H9 (cell line): ENCODE data around the gene TAOK3. TPM values are rescaled to one million over a fixed set of nuclear protein-coding genes. Genes with fewer than 3 reads are reported as not detected.

Experiments
- DNase-seq: peaks from one replicate; pipeline ENCODE4 v3.0.0-alpha.2; 2017
- H2AFZ ChIP-seq: one replicate; pipeline ENCODE4 v1.6.1; 2013; ENCODE audit warnings: mild to moderate bottlenecking, low read length, control low read depth, moderate library complexity
- H2AK5ac ChIP-seq: 2 replicates; pipeline ENCODE4 v1.6.1; 2013; ENCODE audit warnings: low read length, control low read depth, mixed read lengths; ENCODE audit not compliant: insufficient read length
- H2BK120ac ChIP-seq: one replicate; pipeline ENCODE4 v1.6.1; 2013; ENCODE audit warnings: low read depth, mild to moderate bottlenecking, low read length, control low read depth, inconsistent platforms; ENCODE audit not compliant: poor library complexity, severe bottlenecking
- H2BK12ac ChIP-seq: 2 replicates; pipeline ENCODE4 v1.6.1; 2013; ENCODE audit warnings: low read length, control low read depth, mixed read lengths, low read depth; ENCODE audit not compliant: insufficient read length
- H2BK15ac ChIP-seq: 2 replicates; pipeline ENCODE4 v1.6.1; 2013; ENCODE audit warnings: low read depth, low read length, control low read depth
- H2BK20ac ChIP-seq: one replicate; pipeline ENCODE4 v1.6.1; 2013; ENCODE audit warnings: low read depth, mild to moderate bottlenecking, low read length, control low read depth, inconsistent platforms; ENCODE audit not compliant: poor library complexity, severe bottlenecking
- H2BK5ac ChIP-seq: 2 replicates; pipeline ENCODE4 v1.6.1; 2013; ENCODE audit warnings: low read length, control low read depth, mixed read lengths; ENCODE audit not compliant: insufficient read length
- H3K14ac ChIP-seq: 2 replicates; pipeline ENCODE4 v1.6.1; 2013; ENCODE audit warnings: low read length, control low read depth; ENCODE audit not compliant: insufficient read depth
- H3K18ac ChIP-seq: 2 replicates; pipeline ENCODE4 v1.6.1; 2013; ENCODE audit warnings: low read depth, mild to moderate bottlenecking, mixed read lengths, low read length, control low read depth; ENCODE audit not compliant: insufficient read length
- H3K23ac ChIP-seq: 2 replicates; pipeline ENCODE4 v1.6.1; 2013; ENCODE audit warnings: low read length, control low read depth, mixed read lengths, low read depth; ENCODE audit not compliant: insufficient read length
- H3K23me2 ChIP-seq: 2 replicates; pipeline ENCODE4 v1.6.1; 2013; ENCODE audit warnings: low read depth, mild to moderate bottlenecking, mixed read lengths, low read length, control low read depth; ENCODE audit not compliant: insufficient read length, poor library complexity, severe bottlenecking
- H3K27ac ChIP-seq: 2 replicates; pipeline ENCODE4 v1.5.1; 2013; ENCODE audit warnings: low read length, control low read depth, mixed read lengths, low read depth; ENCODE audit not compliant: insufficient read length
- H3K27me3 ChIP-seq: 2 replicates; pipeline ENCODE4 v1.6.1; 2013; ENCODE audit warnings: low read length, control low read depth, inconsistent platforms; ENCODE audit not compliant: insufficient read depth
- H3K4ac ChIP-seq: 2 replicates; pipeline ENCODE4 v1.6.1; 2013; ENCODE audit warnings: low read depth, mild to moderate bottlenecking, control low read depth, inconsistent platforms, low read length, moderate library complexity
- H3K4me1 ChIP-seq: 2 replicates; pipeline ENCODE4 v1.6.1; 2013; ENCODE audit warnings: low read length, control low read depth, inconsistent platforms; ENCODE audit not compliant: insufficient read depth
- H3K4me2 ChIP-seq: 2 replicates; pipeline ENCODE4 v1.6.1; 2013; ENCODE audit warnings: low read length, control low read depth, mixed read lengths; ENCODE audit not compliant: insufficient read length, insufficient read depth
- H3K56ac ChIP-seq: 2 replicates; pipeline ENCODE4 v1.6.1; 2013; ENCODE audit warnings: low read depth, mild to moderate bottlenecking, mixed read lengths, low read length, control low read depth; ENCODE audit not compliant: insufficient read length
- H3K79me1 ChIP-seq: 2 replicates; pipeline ENCODE4 v1.6.1; 2013; ENCODE audit warnings: low read depth, mild to moderate bottlenecking, moderate library complexity, low read length, control low read depth, inconsistent platforms; ENCODE audit not compliant: insufficient read depth, poor library complexity, severe bottlenecking
- H3K79me2 ChIP-seq: 2 replicates; pipeline ENCODE4 v1.6.1; 2013; ENCODE audit warnings: low read length, control low read depth, inconsistent platforms; ENCODE audit not compliant: insufficient read depth
- H3K9ac ChIP-seq: 2 replicates; pipeline ENCODE4 v1.6.1; 2013; ENCODE audit warnings: low read length, control low read depth, mixed read lengths; ENCODE audit not compliant: insufficient read length; ENCODE audit errors: extremely low read depth
- H3K9me3 ChIP-seq: one replicate; pipeline ENCODE4 v1.6.1; 2013; ENCODE audit warnings: low read depth, low read length, inconsistent platforms; ENCODE audit not compliant: control insufficient read depth
- H3T11ph ChIP-seq: one replicate; pipeline ENCODE4 v1.6.1; 2013; ENCODE audit warnings: mild to moderate bottlenecking, low read length, control low read depth, inconsistent platforms
- H4K20me1 ChIP-seq: one replicate; pipeline ENCODE4 v1.6.1; 2013; ENCODE audit not compliant: control insufficient read depth, insufficient read length, insufficient read depth
- H4K5ac ChIP-seq: 2 replicates; pipeline ENCODE4 v1.6.1; 2013; ENCODE audit warnings: low read depth, mild to moderate bottlenecking, mixed read lengths, low read length, control low read depth; ENCODE audit not compliant: insufficient read length
- H4K8ac ChIP-seq: replicated peaks from 2 replicates; pipeline ENCODE4 v1.6.1; 2013; ENCODE audit warnings: low read length, control low read depth, mixed read lengths, low read depth; ENCODE audit not compliant: insufficient read length
- H4K91ac ChIP-seq: 2 replicates; pipeline ENCODE4 v1.6.1; 2013; ENCODE audit warnings: low read depth, mild to moderate bottlenecking, moderate library complexity, mixed read lengths, low read length, control low read depth; ENCODE audit not compliant: insufficient read length
- H3K27ac Mint-ChIP-seq, 3 experiments: 2 replicates in 2 of 3; 3 replicates in 1 of 3; pipeline ENCODE4 v1.8.0; 2020 to 2021; ENCODE audit warnings: mixed read lengths in 3 of 3, mild to moderate bottlenecking in 1 of 3, moderate library complexity in 1 of 3
- H3K27me3 Mint-ChIP-seq: 2 replicates; pipeline ENCODE4 v1.8.0; 2021; ENCODE audit warnings: low read depth, mild to moderate bottlenecking, moderate library complexity, mixed read lengths
- H3K36me3 Mint-ChIP-seq, 3 experiments: 2 replicates in 2 of 3; 3 replicates in 1 of 3; pipeline ENCODE4 v1.8.0; 2020 to 2021; ENCODE audit warnings: low read depth in 3 of 3, mixed read lengths in 3 of 3; ENCODE audit not compliant: insufficient read depth in 1 of 3
- H3K4me1 Mint-ChIP-seq, 2 experiments: 2 replicates each; pipeline ENCODE4 v1.8.0; 2020; ENCODE audit warnings: mixed read lengths in 2 of 2
- H3K4me3 Mint-ChIP-seq, 2 experiments: 2 replicates in 1 of 2; 3 replicates in 1 of 2; pipeline ENCODE4 v1.8.0; 2020 to 2021; ENCODE audit warnings: mild to moderate bottlenecking in 2 of 2, mixed read lengths in 2 of 2, moderate library complexity in 1 of 2
- H3K9me3 Mint-ChIP-seq, 2 experiments: 2 replicates in 1 of 2; 3 replicates in 1 of 2; pipeline ENCODE4 v1.8.0; 2020; ENCODE audit warnings: mild to moderate bottlenecking in 2 of 2, mixed read lengths in 2 of 2, moderate library complexity in 1 of 2
- CTCF ChIP-seq: fragments of 200-600 bp; sonication (generic); conservative IDR thresholded peaks from 3 replicates; pipeline ENCODE4 v1.8.0; 2021; ENCODE audit warnings: antibody characterized with exemption, mild to moderate bottlenecking
- WGBS: extraction: QIAGEN DNeasy Blood & Tissue Kit; methylation state at CpG from one replicate; pipeline ENCODE4 v1.1.7; 2013; ENCODE audit warnings: missing lambda C conversion rate, low lambda C conversion rate, mixed read lengths; ENCODE audit not compliant: insufficient read length; ENCODE audit errors: extremely low coverage; 5-methylcytosine and 5-hydroxymethylcytosine counted together
- total RNA-seq: library from RNA; stranded (reverse); gene quantifications from 2 replicates; pipeline ENCODE4 v1.2.1, GENCODE V29; 2021

The TAOK3 gene
- total RNA-seq, 1 experiment from 2014 or later, result 5.2 TPM

- Histone ChIP-seq H2BK15ac (no peak overlapping the region), H3K18ac (no peak overlapping the region), H3K23ac (no peak overlapping the region), H3K79me1 (peaks cover 6% of the 10 kb centered on the region), H3K4ac (no peak overlapping the region), H3T11ph (no peak overlapping the region), H4K91ac (no peak overlapping the region), H3K14ac (no peak overlapping the region), H3K4me2 (no peak overlapping the region), H2AK5ac (no peak overlapping the region), H3K9me3 (no peaks in the 10 kb centered on the region), H2BK5ac (no peak overlapping the region), H2BK20ac (no peak overlapping the region), H3K4me1 (peaks cover 7% of the 10 kb centered on the region; the same call in 1 of the 2 replicates), H4K20me1 (no peaks in the 10 kb centered on the region), H4K5ac (no peak overlapping the region), H4K8ac (no peak overlapping the region), H3K79me2 (peaks cover 10% of the 10 kb centered on the region; the same call in 1 of the 2 replicates), H2BK120ac (no peak overlapping the region), H3K23me2 (peaks cover 9% of the 10 kb centered on the region), H2BK12ac (no peak overlapping the region), H2AFZ (no peak overlapping the region), H3K27ac (no peak overlapping the region), H3K56ac (no peak overlapping the region), H3K9ac (no peak overlapping the region), H3K27me3 (no peaks in the 10 kb centered on the region)
- Mint-ChIP-seq H3K4me3 (no peak overlapping the region), H3K9me3 (no peaks in the 10 kb centered on the region), H3K27me3 (no peaks in the 10 kb centered on the region), H3K27ac (0 out of 7 replicates have a peak overlapping the region, but pooled peaks of 1 of the 3 experiments have one; percentile 79), H3K36me3 (peaks cover 11 to 35% (median 13%) of the 10 kb centered on the region in 3 experiments; a peak in 6 of 7 replicates), H3K4me1 (peaks cover 25 to 27% of the 10 kb centered on the region in 2 experiments)
- DNase-seq, result no peak
- no peak for TF ChIP-seq CTCF
- WGBS, result no CpG with 5 or more reads among the region's 3 CpGs
Observed at GRCh38 chr12:118101051-118101450, 271.7 kb downstream of the TAOK3 start.

Other genes starting within 250 kb of the TAOK3 start
- 320 and 334 TPM in 2 replicates for gene PEBP1, start 236.8 kb downstream of the TAOK3 start, total RNA-seq
- 50.3 and 50.5 TPM in 2 replicates for gene SUDS3, start 3.6 kb upstream of the TAOK3 start, total RNA-seq